DOHH2 (cell line): ENCODE results near the gene WNT2B.

Experiments
- CTCF ChIP-seq: fragments of 200-600 bp; sonication (generic); IDR thresholded peaks from one replicate; pipeline ENCODE4 v1.5.1; 2014; ENCODE audit warnings: antibody characterized with exemption, mild to moderate bottlenecking, low read depth, low read length; ENCODE audit not compliant: poor library complexity, severe bottlenecking
- EZH2phosphoT487 ChIP-seq: fragments of 200-600 bp; sonication (generic); IDR thresholded peaks from 2 replicates; pipeline ENCODE4 v1.6.1; 2017; ENCODE audit warnings: borderline replicate concordance, mild to moderate bottlenecking, antibody characterized with exemption, low read length, moderate library complexity, mixed read lengths

- TF ChIP-seq CTCF (no peak), EZH2phosphoT487 (no peak)
Measured at GRCh38 chr1:112532064-112532463, 23.3 kb downstream of the WNT2B start.
